H9 (cell line): ENCODE measurements around the gene KNSTRN. TPM values are rescaled to one million over a fixed set of nuclear protein-coding genes. Genes with fewer than 3 reads are reported as not detected.

Source experiments
- DNase-seq: peaks from one replicate; pipeline ENCODE4 v3.0.0-alpha.2; 2017
- H2AFZ ChIP-seq: one replicate; pipeline ENCODE4 v1.6.1; 2013; ENCODE audit warnings: mild to moderate bottlenecking, low read length, control low read depth, moderate library complexity
- H2AK5ac ChIP-seq: 2 replicates; pipeline ENCODE4 v1.6.1; 2013; ENCODE audit warnings: low read length, control low read depth, mixed read lengths; ENCODE audit not compliant: insufficient read length
- H2BK120ac ChIP-seq: one replicate; pipeline ENCODE4 v1.6.1; 2013; ENCODE audit warnings: low read depth, mild to moderate bottlenecking, low read length, control low read depth, inconsistent platforms; ENCODE audit not compliant: poor library complexity, severe bottlenecking
- H2BK12ac ChIP-seq: 2 replicates; pipeline ENCODE4 v1.6.1; 2013; ENCODE audit warnings: low read length, control low read depth, mixed read lengths, low read depth; ENCODE audit not compliant: insufficient read length
- H2BK15ac ChIP-seq: 2 replicates; pipeline ENCODE4 v1.6.1; 2013; ENCODE audit warnings: low read depth, low read length, control low read depth
- H2BK20ac ChIP-seq: one replicate; pipeline ENCODE4 v1.6.1; 2013; ENCODE audit warnings: low read depth, mild to moderate bottlenecking, low read length, control low read depth, inconsistent platforms; ENCODE audit not compliant: poor library complexity, severe bottlenecking
- H2BK5ac ChIP-seq: 2 replicates; pipeline ENCODE4 v1.6.1; 2013; ENCODE audit warnings: low read length, control low read depth, mixed read lengths; ENCODE audit not compliant: insufficient read length
- H3K14ac ChIP-seq: 2 replicates; pipeline ENCODE4 v1.6.1; 2013; ENCODE audit warnings: low read length, control low read depth; ENCODE audit not compliant: insufficient read depth
- H3K18ac ChIP-seq: 2 replicates; pipeline ENCODE4 v1.6.1; 2013; ENCODE audit warnings: low read depth, mild to moderate bottlenecking, mixed read lengths, low read length, control low read depth; ENCODE audit not compliant: insufficient read length
- H3K23ac ChIP-seq: 2 replicates; pipeline ENCODE4 v1.6.1; 2013; ENCODE audit warnings: low read length, control low read depth, mixed read lengths, low read depth; ENCODE audit not compliant: insufficient read length
- H3K23me2 ChIP-seq: 2 replicates; pipeline ENCODE4 v1.6.1; 2013; ENCODE audit warnings: low read depth, mild to moderate bottlenecking, mixed read lengths, low read length, control low read depth; ENCODE audit not compliant: insufficient read length, poor library complexity, severe bottlenecking
- H3K27ac ChIP-seq: 2 replicates; pipeline ENCODE4 v1.5.1; 2013; ENCODE audit warnings: low read length, control low read depth, mixed read lengths, low read depth; ENCODE audit not compliant: insufficient read length
- H3K27me3 ChIP-seq: 2 replicates; pipeline ENCODE4 v1.6.1; 2013; ENCODE audit warnings: low read length, control low read depth, inconsistent platforms; ENCODE audit not compliant: insufficient read depth
- H3K4ac ChIP-seq: 2 replicates; pipeline ENCODE4 v1.6.1; 2013; ENCODE audit warnings: low read depth, mild to moderate bottlenecking, control low read depth, inconsistent platforms, low read length, moderate library complexity
- H3K4me1 ChIP-seq: 2 replicates; pipeline ENCODE4 v1.6.1; 2013; ENCODE audit warnings: low read length, control low read depth, inconsistent platforms; ENCODE audit not compliant: insufficient read depth
- H3K4me2 ChIP-seq: 2 replicates; pipeline ENCODE4 v1.6.1; 2013; ENCODE audit warnings: low read length, control low read depth, mixed read lengths; ENCODE audit not compliant: insufficient read length, insufficient read depth
- H3K56ac ChIP-seq: 2 replicates; pipeline ENCODE4 v1.6.1; 2013; ENCODE audit warnings: low read depth, mild to moderate bottlenecking, mixed read lengths, low read length, control low read depth; ENCODE audit not compliant: insufficient read length
- H3K79me1 ChIP-seq: 2 replicates; pipeline ENCODE4 v1.6.1; 2013; ENCODE audit warnings: low read depth, mild to moderate bottlenecking, moderate library complexity, low read length, control low read depth, inconsistent platforms; ENCODE audit not compliant: insufficient read depth, poor library complexity, severe bottlenecking
- H3K79me2 ChIP-seq: 2 replicates; pipeline ENCODE4 v1.6.1; 2013; ENCODE audit warnings: low read length, control low read depth, inconsistent platforms; ENCODE audit not compliant: insufficient read depth
- H3K9ac ChIP-seq: 2 replicates; pipeline ENCODE4 v1.6.1; 2013; ENCODE audit warnings: low read length, control low read depth, mixed read lengths; ENCODE audit not compliant: insufficient read length; ENCODE audit errors: extremely low read depth
- H3K9me3 ChIP-seq: one replicate; pipeline ENCODE4 v1.6.1; 2013; ENCODE audit warnings: low read depth, low read length, inconsistent platforms; ENCODE audit not compliant: control insufficient read depth
- H3T11ph ChIP-seq: one replicate; pipeline ENCODE4 v1.6.1; 2013; ENCODE audit warnings: mild to moderate bottlenecking, low read length, control low read depth, inconsistent platforms
- H4K20me1 ChIP-seq: one replicate; pipeline ENCODE4 v1.6.1; 2013; ENCODE audit not compliant: control insufficient read depth, insufficient read length, insufficient read depth
- H4K5ac ChIP-seq: 2 replicates; pipeline ENCODE4 v1.6.1; 2013; ENCODE audit warnings: low read depth, mild to moderate bottlenecking, mixed read lengths, low read length, control low read depth; ENCODE audit not compliant: insufficient read length
- H4K8ac ChIP-seq: replicated peaks from 2 replicates; pipeline ENCODE4 v1.6.1; 2013; ENCODE audit warnings: low read length, control low read depth, mixed read lengths, low read depth; ENCODE audit not compliant: insufficient read length
- H4K91ac ChIP-seq: 2 replicates; pipeline ENCODE4 v1.6.1; 2013; ENCODE audit warnings: low read depth, mild to moderate bottlenecking, moderate library complexity, mixed read lengths, low read length, control low read depth; ENCODE audit not compliant: insufficient read length
- H3K27ac Mint-ChIP-seq, 3 experiments: 2 replicates in 2 of 3; 3 replicates in 1 of 3; pipeline ENCODE4 v1.8.0; 2020 to 2021; ENCODE audit warnings: mixed read lengths in 3 of 3, mild to moderate bottlenecking in 1 of 3, moderate library complexity in 1 of 3
- H3K27me3 Mint-ChIP-seq: 2 replicates; pipeline ENCODE4 v1.8.0; 2021; ENCODE audit warnings: low read depth, mild to moderate bottlenecking, moderate library complexity, mixed read lengths
- H3K36me3 Mint-ChIP-seq, 3 experiments: 2 replicates in 2 of 3; 3 replicates in 1 of 3; pipeline ENCODE4 v1.8.0; 2020 to 2021; ENCODE audit warnings: low read depth in 3 of 3, mixed read lengths in 3 of 3; ENCODE audit not compliant: insufficient read depth in 1 of 3
- H3K4me1 Mint-ChIP-seq, 2 experiments: 2 replicates each; pipeline ENCODE4 v1.8.0; 2020; ENCODE audit warnings: mixed read lengths in 2 of 2
- H3K4me3 Mint-ChIP-seq, 2 experiments: 2 replicates in 1 of 2; 3 replicates in 1 of 2; pipeline ENCODE4 v1.8.0; 2020 to 2021; ENCODE audit warnings: mild to moderate bottlenecking in 2 of 2, mixed read lengths in 2 of 2, moderate library complexity in 1 of 2
- H3K9me3 Mint-ChIP-seq, 2 experiments: 2 replicates in 1 of 2; 3 replicates in 1 of 2; pipeline ENCODE4 v1.8.0; 2020; ENCODE audit warnings: mild to moderate bottlenecking in 2 of 2, mixed read lengths in 2 of 2, moderate library complexity in 1 of 2
- WGBS: extraction: QIAGEN DNeasy Blood & Tissue Kit; methylation state at CpG from one replicate; pipeline ENCODE4 v1.1.7; 2013; ENCODE audit warnings: missing lambda C conversion rate, low lambda C conversion rate, mixed read lengths; ENCODE audit not compliant: insufficient read length; ENCODE audit errors: extremely low coverage; 5-methylcytosine and 5-hydroxymethylcytosine counted together
- total RNA-seq: library from RNA; stranded (reverse); gene quantifications from 2 replicates; pipeline ENCODE4 v1.2.1, GENCODE V29; 2021
- TF ChIP-seq, protein P1 (sequence below): fragments of 200-600 bp; sonication (generic); conservative IDR thresholded peaks from 3 replicates; pipeline ENCODE4 v1.8.0; 2021; ENCODE audit warnings: antibody characterized with exemption, mild to moderate bottlenecking

Gene KNSTRN
- total RNA-seq, 1 experiment from 2014 or later: 53.9 TPM

- no peak overlapping the region for H2BK120ac ChIP-seq
- H4K20me1 ChIP-seq: no peaks in the 10 kb centered on the region
- no peak overlapping the region for H3K4ac ChIP-seq
- TF ChIP-seq, protein P1, sequence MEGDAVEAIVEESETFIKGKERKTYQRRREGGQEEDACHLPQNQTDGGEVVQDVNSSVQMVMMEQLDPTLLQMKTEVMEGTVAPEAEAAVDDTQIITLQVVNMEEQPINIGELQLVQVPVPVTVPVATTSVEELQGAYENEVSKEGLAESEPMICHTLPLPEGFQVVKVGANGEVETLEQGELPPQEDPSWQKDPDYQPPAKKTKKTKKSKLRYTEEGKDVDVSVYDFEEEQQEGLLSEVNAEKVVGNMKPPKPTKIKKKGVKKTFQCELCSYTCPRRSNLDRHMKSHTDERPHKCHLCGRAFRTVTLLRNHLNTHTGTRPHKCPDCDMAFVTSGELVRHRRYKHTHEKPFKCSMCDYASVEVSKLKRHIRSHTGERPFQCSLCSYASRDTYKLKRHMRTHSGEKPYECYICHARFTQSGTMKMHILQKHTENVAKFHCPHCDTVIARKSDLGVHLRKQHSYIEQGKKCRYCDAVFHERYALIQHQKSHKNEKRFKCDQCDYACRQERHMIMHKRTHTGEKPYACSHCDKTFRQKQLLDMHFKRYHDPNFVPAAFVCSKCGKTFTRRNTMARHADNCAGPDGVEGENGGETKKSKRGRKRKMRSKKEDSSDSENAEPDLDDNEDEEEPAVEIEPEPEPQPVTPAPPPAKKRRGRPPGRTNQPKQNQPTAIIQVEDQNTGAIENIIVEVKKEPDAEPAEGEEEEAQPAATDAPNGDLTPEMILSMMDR: no peak
- no peak overlapping the region for H3K9ac ChIP-seq
- H3K4me1 ChIP-seq: no peaks in the 10 kb centered on the region
- no peak overlapping the region for H4K8ac ChIP-seq
- H3K79me2 ChIP-seq: no peaks in the 10 kb centered on the region
- no peak overlapping the region for H2BK5ac ChIP-seq
- no peak for DNase-seq
- H3T11ph ChIP-seq: no peak overlapping the region
- H2BK20ac ChIP-seq: no peak overlapping the region
- Mint-ChIP-seq H3K9me3 (no peaks in the 10 kb centered on the region), H3K27ac (no peak overlapping the region), H3K36me3 (peaks cover 0 to 4% (median 3%) of the 10 kb centered on the region in 3 experiments; a peak in 2 of 7 replicates), H3K4me3 (no peak overlapping the region; a peak in 2 of 5 replicates), H3K4me1 (peaks cover 21 to 43% of the 10 kb centered on the region in 2 experiments), H3K27me3 (peaks cover 11% of the 10 kb centered on the region)
- WGBS: no CpG with 5 or more reads among the region's 13 CpGs
- no peak overlapping the region for H3K56ac ChIP-seq
- no peak overlapping the region for H2BK12ac ChIP-seq
- no peak overlapping the region for H3K27ac ChIP-seq
- no peak overlapping the region for H4K5ac ChIP-seq
- no peak overlapping the region for H3K14ac ChIP-seq
- no peak overlapping the region for H3K18ac ChIP-seq
- no peaks in the 10 kb centered on the region for H3K79me1 ChIP-seq
- H3K4me2 ChIP-seq: no peak overlapping the region
- no peak overlapping the region for H2AFZ ChIP-seq
- no peak overlapping the region for H2AK5ac ChIP-seq
- no peak overlapping the region for H2BK15ac ChIP-seq
- no peaks in the 10 kb centered on the region for H3K27me3 ChIP-seq
- H3K9me3 ChIP-seq: no peaks in the 10 kb centered on the region
- no peak overlapping the region for H3K23ac ChIP-seq
- no peak overlapping the region for H4K91ac ChIP-seq
- H3K23me2 ChIP-seq: no peaks in the 10 kb centered on the region
Observed at GRCh38 chr15:40335938-40336743, 46.4 kb upstream of the KNSTRN start.
